Measurements from ENCODE around the gene LCN1. TPM values are rescaled to one million over a fixed set of nuclear protein-coding genes. Genes with fewer than 3 reads are reported as not detected.

LCN1 gene
- total and polyA plus RNA-seq, 2 donors, result 0.19 to 1.2 TPM

- Histone ChIP-seq H3K36me3 (ENCODE audit: control insufficient read depth in 2 of 2, insufficient read depth in 2 of 2, low read length in 1 of 2) (peaks cover 21 to 31% of the 10 kb centered on the region in 2 donors), H3K27ac (ENCODE audit: low read depth in 1 of 2, low read length in 1 of 2) (no peak overlapping the region), H3K27me3 (ENCODE audit: control insufficient read depth in 2 of 2, insufficient read depth in 1 of 2, low read length in 1 of 2) (peaks cover 0 to 18% of the 10 kb centered on the region in 2 donors), H3K9me3 (ENCODE audit: control insufficient read depth in 2 of 2, insufficient read depth in 1 of 2, low read length in 1 of 2) (peaks cover 0 to 2% of the 10 kb centered on the region in 2 donors), H3K4me1 (ENCODE audit: control insufficient read depth in 2 of 2, insufficient read depth in 2 of 2, low read length in 2 of 2) (peaks cover 10 to 16% of the 10 kb centered on the region in 2 donors), H3K4me3 (ENCODE audit: low read length in 2 of 2) (no peak overlapping the region)
- 92% methylated on average over 16 of the region's 16 CpGs for WGBS
- no peak for DNase-seq (ENCODE audit: low read depth in 6 of 9, low spot score in 9 of 9)
Measured at GRCh38 chr9:135502873-135503321, 18.3 kb upstream of the LCN1 start.

DNA sequence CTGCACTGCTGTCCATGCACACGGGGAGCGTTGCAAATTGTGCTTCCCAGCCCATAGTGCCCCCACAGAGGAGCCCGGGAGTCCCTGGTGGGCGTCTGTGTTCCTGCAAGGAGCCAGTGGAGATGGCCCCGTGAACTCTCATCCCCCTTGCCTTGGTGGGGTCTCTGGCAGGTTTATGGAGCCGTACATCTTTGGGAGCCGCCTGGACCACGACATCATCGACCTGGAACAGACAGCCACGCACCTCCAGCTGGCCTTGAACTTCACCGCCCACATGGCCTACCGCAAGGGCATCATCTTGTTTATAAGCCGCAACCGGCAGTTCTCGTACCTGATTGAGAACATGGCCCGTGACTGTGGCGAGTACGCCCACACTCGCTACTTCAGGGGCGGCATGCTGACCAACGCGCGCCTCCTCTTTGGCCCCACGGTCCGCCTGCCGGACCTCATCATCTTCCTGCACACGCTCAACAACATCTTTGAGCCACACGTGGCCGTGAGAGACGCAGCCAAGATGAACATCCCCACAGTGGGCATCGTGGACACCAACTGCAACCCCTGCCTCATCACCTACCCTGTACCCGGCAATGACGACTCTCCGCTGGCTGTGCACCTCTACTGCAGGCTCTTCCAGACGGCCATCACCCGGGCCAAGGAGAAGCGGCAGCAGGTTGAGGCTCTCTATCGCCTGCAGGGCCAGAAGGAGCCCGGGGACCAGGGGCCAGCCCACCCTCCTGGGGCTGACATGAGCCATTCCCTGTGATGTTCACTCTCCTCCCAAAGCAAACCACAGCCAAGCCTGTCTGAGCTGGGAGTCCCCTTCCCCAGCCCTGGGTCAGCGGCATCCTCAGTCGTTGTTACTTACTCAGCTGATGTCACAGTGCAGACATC, 17.6 kb upstream of the LCN1 start:
- H3K27ac ChIP-seq (ENCODE audit: low read depth in 1 of 2, low read length in 1 of 2), result no peak overlapping the region
- DNase-seq (ENCODE audit: low read depth in 6 of 9, low spot score in 9 of 9), result no peak
- WGBS, result 97% methylated on average over 41 of the region's 41 CpGs
- H3K27me3 ChIP-seq (ENCODE audit: control insufficient read depth in 2 of 2, insufficient read depth in 1 of 2, low read length in 1 of 2), result peaks cover 0 to 13% of the 10 kb centered on the region in 2 donors
- peaks cover 10 to 16% of the 10 kb centered on the region in 2 donors for H3K4me1 ChIP-seq (ENCODE audit: control insufficient read depth in 2 of 2, insufficient read depth in 2 of 2, low read length in 2 of 2)
- H3K9me3 ChIP-seq (ENCODE audit: control insufficient read depth in 2 of 2, insufficient read depth in 1 of 2, low read length in 1 of 2), result peaks cover 0 to 2% of the 10 kb centered on the region in 2 donors
- H3K4me3 ChIP-seq (ENCODE audit: low read length in 2 of 2), result no peak overlapping the region
- peaks cover 21 to 31% of the 10 kb centered on the region in 2 donors for H3K36me3 ChIP-seq (ENCODE audit: control insufficient read depth in 2 of 2, insufficient read depth in 2 of 2, low read length in 1 of 2)

GRCh38 chr9:135504262-135505243, 16.7 kb upstream of the LCN1 start:
- peaks cover 0 to 2% of the 10 kb centered on the region in 2 donors for H3K9me3 ChIP-seq (ENCODE audit: control insufficient read depth in 2 of 2, insufficient read depth in 1 of 2, low read length in 1 of 2)
- WGBS, result 86% methylated on average over 21 of the region's 21 CpGs

GRCh38 chr9:135505406-135506187, 15.6 kb upstream of the LCN1 start:
- Histone ChIP-seq H3K9me3 (ENCODE audit: control insufficient read depth in 2 of 2, insufficient read depth in 1 of 2, low read length in 1 of 2) (peaks cover 0 to 2% of the 10 kb centered on the region in 2 donors), H3K27me3 (ENCODE audit: control insufficient read depth in 2 of 2, insufficient read depth in 1 of 2, low read length in 1 of 2) (no peaks in the 10 kb centered on the region), H3K4me1 (ENCODE audit: control insufficient read depth in 2 of 2, insufficient read depth in 2 of 2, low read length in 2 of 2) (peaks cover 7 to 10% of the 10 kb centered on the region in 2 donors), H3K27ac (ENCODE audit: low read depth in 1 of 2, low read length in 1 of 2) (no peak overlapping the region), H3K4me3 (ENCODE audit: low read length in 2 of 2) (no peak overlapping the region), H3K36me3 (ENCODE audit: control insufficient read depth in 2 of 2, insufficient read depth in 2 of 2, low read length in 1 of 2) (peaks cover 21 to 31% of the 10 kb centered on the region in 2 donors)
- no peak for DNase-seq (ENCODE audit: low read depth in 6 of 9, low spot score in 9 of 9)
- 96% methylated on average over 24 of the region's 24 CpGs for WGBS

More at GRCh38 chr9:135504262-135505243, 16.7 kb upstream of the LCN1 start:
- Histone ChIP-seq H3K27me3 (ENCODE audit: control insufficient read depth in 2 of 2, insufficient read depth in 1 of 2, low read length in 1 of 2) (peaks cover 0 to 4% of the 10 kb centered on the region in 2 donors), H3K27ac (ENCODE audit: low read depth in 1 of 2, low read length in 1 of 2) (no peak overlapping the region), H3K4me3 (ENCODE audit: low read length in 2 of 2) (no peak overlapping the region), H3K4me1 (ENCODE audit: control insufficient read depth in 2 of 2, insufficient read depth in 2 of 2, low read length in 2 of 2) (peaks cover 7 to 11% of the 10 kb centered on the region in 2 donors), H3K36me3 (ENCODE audit: control insufficient read depth in 2 of 2, insufficient read depth in 2 of 2, low read length in 1 of 2) (peaks cover 21 to 31% of the 10 kb centered on the region in 2 donors)
- DNase-seq (ENCODE audit: low read depth in 6 of 9, low spot score in 9 of 9), result peak in 6 of 9 donors; percentile 18 to 55 (median 42)

DNA sequence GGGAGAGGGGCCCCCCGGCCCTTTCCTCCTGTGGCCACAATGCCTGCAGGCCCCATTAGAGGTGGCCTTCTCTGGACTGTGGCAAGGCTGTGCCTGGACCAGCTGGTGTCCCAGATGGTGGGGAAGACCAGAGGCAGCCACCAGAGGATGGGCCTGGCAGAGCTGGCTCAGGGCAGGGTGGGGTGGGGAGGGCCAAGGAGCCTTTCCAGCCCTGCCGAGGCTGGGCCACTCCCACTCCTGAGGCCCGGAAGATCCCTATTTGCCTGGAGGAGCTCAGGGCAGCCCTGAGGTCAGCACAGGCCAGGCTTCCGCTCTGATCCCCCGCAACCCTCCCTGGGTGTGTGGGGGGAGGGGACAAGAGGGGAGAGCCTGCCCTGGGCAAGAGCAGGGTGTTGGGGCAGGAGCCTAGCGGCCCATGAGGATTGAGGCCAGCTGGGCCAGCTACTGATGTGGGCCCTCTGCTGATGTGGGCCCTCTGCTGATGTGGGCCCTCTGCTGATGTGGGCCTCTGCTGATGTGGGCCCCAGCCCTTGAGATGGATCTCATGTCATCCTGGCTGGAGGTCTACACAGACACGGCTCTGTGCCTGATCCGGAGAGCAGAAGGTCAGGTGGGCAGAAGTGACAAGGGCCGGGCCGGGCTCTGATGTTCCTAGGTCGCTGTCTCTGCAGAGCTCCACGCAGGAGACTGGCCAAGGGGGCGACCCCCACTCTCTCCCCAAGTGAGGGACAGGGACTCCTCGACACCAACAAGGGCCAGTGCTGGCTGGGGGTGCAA, 14.7 kb upstream of the LCN1 start:
- no peak for DNase-seq (ENCODE audit: low read depth in 6 of 9, low spot score in 9 of 9)
- WGBS, result 89% methylated on average over 14 of the region's 14 CpGs
- Histone ChIP-seq H3K36me3 (ENCODE audit: control insufficient read depth in 2 of 2, insufficient read depth in 2 of 2, low read length in 1 of 2) (peaks cover 21 to 31% of the 10 kb centered on the region in 2 donors), H3K27me3 (ENCODE audit: control insufficient read depth in 2 of 2, insufficient read depth in 1 of 2, low read length in 1 of 2) (no peaks in the 10 kb centered on the region), H3K4me1 (ENCODE audit: control insufficient read depth in 2 of 2, insufficient read depth in 2 of 2, low read length in 2 of 2) (peaks cover 5 to 6% of the 10 kb centered on the region in 2 donors), H3K4me3 (ENCODE audit: low read length in 2 of 2) (no peak overlapping the region), H3K9me3 (ENCODE audit: control insufficient read depth in 2 of 2, insufficient read depth in 1 of 2, low read length in 1 of 2) (peaks cover 0 to 2% of the 10 kb centered on the region in 2 donors), H3K27ac (ENCODE audit: low read depth in 1 of 2, low read length in 1 of 2) (no peak overlapping the region)

GRCh38 chr9:135507104-135508035, 13.9 kb upstream of the LCN1 start:
- Histone ChIP-seq H3K9me3 (ENCODE audit: control insufficient read depth in 2 of 2, insufficient read depth in 1 of 2, low read length in 1 of 2) (peaks cover 0 to 2% of the 10 kb centered on the region in 2 donors), H3K27ac (ENCODE audit: low read depth in 1 of 2, low read length in 1 of 2) (no peak overlapping the region), H3K4me3 (ENCODE audit: low read length in 2 of 2) (no peak overlapping the region), H3K4me1 (ENCODE audit: control insufficient read depth in 2 of 2, insufficient read depth in 2 of 2, low read length in 2 of 2) (no peaks in the 10 kb centered on the region), H3K36me3 (ENCODE audit: control insufficient read depth in 2 of 2, insufficient read depth in 2 of 2, low read length in 1 of 2) (peaks cover 20 to 27% of the 10 kb centered on the region in 2 donors), H3K27me3 (ENCODE audit: control insufficient read depth in 2 of 2, insufficient read depth in 1 of 2, low read length in 1 of 2) (no peaks in the 10 kb centered on the region)
- 92% methylated on average over 23 of the region's 23 CpGs for WGBS
- no peak for DNase-seq (ENCODE audit: low read depth in 6 of 9, low spot score in 9 of 9)

DNA sequence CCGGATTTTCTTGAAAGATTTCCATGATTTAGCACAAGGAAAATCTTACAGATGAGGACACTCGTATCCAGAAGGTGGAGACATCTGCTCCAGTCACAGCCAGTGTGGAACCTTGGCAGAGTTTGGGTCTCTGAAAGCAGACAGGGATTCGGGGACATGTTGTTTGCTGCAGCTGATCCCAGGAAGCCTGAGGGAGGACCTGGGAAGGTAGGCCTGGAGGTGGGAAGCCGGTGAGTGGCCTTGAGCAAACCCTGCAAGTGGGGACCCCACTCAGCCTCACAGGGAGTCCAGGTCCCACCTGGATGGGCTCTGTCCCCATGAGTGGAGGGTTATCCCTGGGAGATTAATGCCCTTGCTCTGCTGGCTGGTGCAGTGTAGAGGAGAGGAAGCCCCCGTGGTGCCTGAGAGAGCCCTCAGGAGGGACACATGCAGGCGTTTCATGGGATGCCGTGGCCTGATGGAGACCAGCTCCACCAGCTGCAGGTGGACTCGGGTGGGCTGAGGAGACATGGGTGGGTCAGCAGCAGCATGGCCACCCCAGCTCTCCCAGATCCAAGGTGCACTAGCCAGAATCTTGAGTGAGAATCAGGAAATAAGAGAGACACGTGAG, 12.9 kb upstream of the LCN1 start:
- peaks cover 16 to 20% of the 10 kb centered on the region in 2 donors for H3K36me3 ChIP-seq (ENCODE audit: control insufficient read depth in 2 of 2, insufficient read depth in 2 of 2, low read length in 1 of 2)
- H3K4me3 ChIP-seq (ENCODE audit: low read length in 2 of 2), result no peak overlapping the region
- H3K27ac ChIP-seq (ENCODE audit: low read depth in 1 of 2, low read length in 1 of 2), result no peak overlapping the region
- 91% methylated on average over 9 of the region's 9 CpGs for WGBS
- H3K27me3 ChIP-seq (ENCODE audit: control insufficient read depth in 2 of 2, insufficient read depth in 1 of 2, low read length in 1 of 2), result no peaks in the 10 kb centered on the region
- no peak for DNase-seq (ENCODE audit: low read depth in 6 of 9, low spot score in 9 of 9)
- peaks cover 0 to 2% of the 10 kb centered on the region in 2 donors for H3K9me3 ChIP-seq (ENCODE audit: control insufficient read depth in 2 of 2, insufficient read depth in 1 of 2, low read length in 1 of 2)
- H3K4me1 ChIP-seq (ENCODE audit: control insufficient read depth in 2 of 2, insufficient read depth in 2 of 2, low read length in 2 of 2), result no peaks in the 10 kb centered on the region
